HT-29 (cell line): Measurements from ENCODE around the gene DTX3L. TPM values are rescaled to one million over a fixed set of nuclear protein-coding genes. Genes with fewer than 3 reads are reported as not detected.
A peak's percentile ranks its signal among the peaks of the same experiment; 100 is the strongest.

Experiments used
- DNase-seq: peaks from one replicate; pipeline ENCODE4 v3.0.0-alpha.2; 2015; ENCODE audit warnings: low spot score
- total RNA-seq: library from RNA; depleted of rRNA; stranded (reverse); fragments of >200 nt; shearing (Covaris generic); gene quantifications from 2 replicates; pipeline ENCODE4 v1.2.3, GENCODE V29; 2014; rRNA removed

Gene DTX3L
- total RNA-seq, result 13.9 and 18.3 TPM in 2 replicates

DNA sequence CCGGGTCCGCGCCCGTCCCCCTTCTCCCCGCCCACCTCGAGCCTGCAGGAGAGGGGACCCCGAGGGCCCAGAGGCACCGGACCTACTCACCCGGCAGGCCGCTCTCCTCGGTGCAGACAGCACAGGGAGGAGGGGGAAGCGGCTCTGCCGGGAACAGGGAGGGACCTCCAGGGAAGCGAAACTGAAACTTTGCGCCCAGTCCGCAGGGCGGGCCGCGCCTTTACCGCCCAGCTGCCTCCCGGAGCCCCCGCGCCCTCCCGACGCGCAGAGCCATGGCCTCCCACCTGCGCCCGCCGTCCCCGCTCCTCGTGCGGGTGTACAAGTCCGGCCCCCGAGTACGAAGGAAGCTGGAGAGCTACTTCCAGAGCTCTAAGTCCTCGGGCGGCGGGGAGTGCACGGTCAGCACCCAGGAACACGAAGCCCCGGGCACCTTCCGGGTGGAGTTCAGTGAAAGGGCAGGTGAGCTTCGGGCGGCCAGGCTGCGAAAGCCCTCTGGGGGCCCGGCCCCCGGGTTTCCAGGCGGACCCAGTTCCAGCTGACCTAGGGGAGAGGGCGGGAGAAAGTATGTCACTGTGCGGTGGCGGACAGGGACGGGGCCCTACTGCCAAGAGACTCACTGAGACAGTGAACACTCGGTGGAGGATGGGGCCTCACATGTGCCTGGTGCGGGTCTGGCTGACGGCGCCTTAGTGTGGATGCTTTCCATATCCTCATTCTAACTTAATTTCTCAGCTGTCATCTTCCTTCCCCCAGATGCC is at the start of gene DTX3L, which contains the start of gene PARP9:
TSS of gene DTX3L (plus strand) at position 184 of the 758 bp plus-strand sequence. CDS start at position 273, 89 bp downstream.
TSS of gene PARP9 (minus strand) at position 146 of the 758 bp plus-strand sequence. CDS start 4,680 bp downstream, outside the sequence.
- peak; percentile 88 for DNase-seq

- DNase-seq, result no peak
Measured at GRCh38 chr3:122515020-122515468, 49.1 kb upstream of the DTX3L start.

DNA sequence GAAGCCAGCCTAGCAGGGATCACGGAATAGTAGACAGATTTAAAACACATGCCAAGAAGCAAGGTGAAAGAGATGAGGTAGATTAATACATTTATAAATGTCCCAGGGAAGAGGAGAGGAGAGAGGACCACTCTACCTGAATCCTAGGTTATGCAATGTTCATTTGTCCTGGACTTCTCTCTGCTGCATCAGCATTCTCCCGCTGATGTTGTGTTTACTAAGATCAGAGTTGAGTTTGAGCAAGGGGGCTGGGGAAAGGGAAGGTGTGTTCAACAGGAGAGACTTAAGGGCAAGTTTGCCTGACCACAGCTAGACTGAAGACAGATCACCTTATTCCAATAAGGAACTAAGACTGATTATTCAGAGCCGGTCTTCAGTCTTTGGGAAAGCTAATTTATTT is 48.3 kb upstream of the DTX3L start:
- no peak for DNase-seq

- DNase-seq, result no peak
Measured at GRCh38 chr3:122516846-122517360, 47.2 kb upstream of the DTX3L start.

DNA sequence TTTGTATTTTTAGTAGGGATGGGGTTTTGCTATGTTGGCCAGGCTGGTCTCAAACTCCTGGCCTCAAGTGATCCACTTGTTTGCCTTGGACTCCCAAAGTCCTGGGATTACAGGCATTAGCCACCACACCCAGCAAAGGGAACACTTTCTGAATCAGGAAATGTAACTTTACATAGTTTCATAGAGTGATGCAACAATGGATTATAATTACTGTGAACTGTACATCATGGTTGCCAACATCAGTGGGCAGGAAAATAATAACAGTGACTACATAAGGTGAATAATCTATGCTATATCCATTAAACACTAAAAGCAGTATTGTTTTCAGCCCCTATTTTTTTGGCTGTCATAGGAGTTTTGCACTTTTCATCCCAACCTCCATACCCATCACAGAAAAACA is 44.4 kb upstream of the DTX3L start:
- no peak for DNase-seq

DNA sequence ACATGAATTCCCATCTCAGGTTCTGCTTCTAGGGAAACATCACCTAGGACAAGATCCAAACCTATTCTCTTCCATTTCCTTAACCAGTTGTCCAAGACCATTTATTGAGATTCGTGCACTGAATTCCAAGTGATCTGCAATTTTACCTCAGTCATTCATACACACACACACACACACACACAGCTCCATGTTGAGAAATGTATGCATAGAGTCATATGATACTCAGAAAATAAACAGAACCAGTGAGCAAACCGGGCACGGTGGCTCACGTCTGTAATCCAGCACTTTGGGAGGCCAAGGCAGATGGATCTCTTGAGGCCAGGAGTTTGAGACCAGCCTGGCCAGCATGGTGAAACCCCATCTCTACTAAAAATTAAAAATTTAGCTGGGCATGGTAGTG is 43.3 kb upstream of the DTX3L start:
- no peak for DNase-seq

DNA sequence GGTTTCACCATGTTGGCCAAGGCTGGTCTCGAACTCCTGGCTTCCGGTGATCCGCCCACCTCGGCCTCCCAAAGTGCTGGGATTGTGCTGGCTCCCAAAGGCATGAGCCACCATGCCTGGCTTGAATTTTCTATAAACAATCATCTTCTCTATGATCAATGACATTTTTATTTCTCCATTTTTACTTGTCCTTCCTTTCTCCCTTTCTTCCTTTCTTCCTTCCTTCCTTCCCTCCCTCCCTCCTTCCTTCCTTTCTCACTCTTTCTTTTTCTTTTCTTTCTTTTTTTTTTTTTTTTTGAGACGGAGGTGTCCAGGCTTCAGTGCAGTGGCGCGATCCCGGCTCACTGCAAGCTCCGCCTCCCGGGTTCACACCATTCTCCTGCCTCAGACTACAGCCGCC is 40.8 kb upstream of the DTX3L start:
- DNase-seq, result no peak

GRCh38 chr3:122530164-122530563 is 34.0 kb upstream of the DTX3L start:
- no peak for DNase-seq

GRCh38 chr3:122533480-122533879 is 30.7 kb upstream of the DTX3L start:
- DNase-seq, result no peak

GRCh38 chr3:122533931-122534334 is 30.2 kb upstream of the DTX3L start:
- DNase-seq, result peak; percentile 25

DNA sequence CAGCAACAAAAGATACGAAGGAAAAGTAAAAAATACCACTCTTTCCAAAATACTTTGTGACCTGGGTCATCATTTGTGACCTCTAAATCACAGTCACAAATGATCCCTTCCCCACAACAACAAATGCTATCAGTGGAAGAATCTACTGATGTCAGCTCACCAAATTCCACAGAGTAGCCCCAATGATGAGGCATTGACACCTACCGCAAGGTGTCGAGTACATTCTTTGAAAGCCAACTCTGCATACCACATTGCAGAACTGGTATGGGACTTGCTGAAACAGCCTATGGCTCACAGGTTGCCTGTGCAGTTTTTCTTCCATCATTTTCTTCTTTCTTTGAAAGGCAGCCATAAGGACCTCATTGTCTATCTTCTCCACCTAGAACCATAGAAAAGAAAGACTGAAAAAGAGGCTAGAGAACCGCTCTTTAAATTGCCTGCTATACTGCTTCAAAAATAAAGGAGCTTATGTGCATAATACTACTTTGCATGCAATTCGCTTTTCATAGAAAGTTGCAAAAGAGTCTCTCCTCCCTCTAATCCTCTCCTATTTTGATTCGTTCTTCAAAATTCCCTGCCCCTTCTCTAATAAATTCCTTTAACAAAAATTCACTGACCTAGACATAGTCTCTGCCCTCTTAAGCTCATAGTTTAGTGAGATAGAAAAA is 28.0 kb upstream of the DTX3L start:
- DNase-seq, result no peak

DNA sequence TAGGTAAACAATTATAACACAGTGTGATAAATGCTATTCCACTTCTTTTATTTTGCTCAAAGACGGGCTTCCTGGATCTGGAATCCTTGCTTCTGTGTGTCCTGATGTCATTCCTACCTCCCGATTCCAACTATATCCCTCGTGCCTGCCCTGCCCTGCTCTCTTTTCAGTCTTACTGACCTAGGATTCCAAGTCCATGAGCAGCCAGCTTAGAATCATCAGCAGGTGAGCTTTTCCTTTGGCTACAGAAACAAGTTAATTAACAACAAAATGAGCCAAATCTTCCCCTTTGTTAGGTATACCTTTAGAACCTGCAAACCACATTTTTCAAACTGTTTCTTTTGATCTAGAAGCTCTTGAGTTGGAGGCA is 27.5 kb upstream of the DTX3L start:
- DNase-seq, result no peak

DNA sequence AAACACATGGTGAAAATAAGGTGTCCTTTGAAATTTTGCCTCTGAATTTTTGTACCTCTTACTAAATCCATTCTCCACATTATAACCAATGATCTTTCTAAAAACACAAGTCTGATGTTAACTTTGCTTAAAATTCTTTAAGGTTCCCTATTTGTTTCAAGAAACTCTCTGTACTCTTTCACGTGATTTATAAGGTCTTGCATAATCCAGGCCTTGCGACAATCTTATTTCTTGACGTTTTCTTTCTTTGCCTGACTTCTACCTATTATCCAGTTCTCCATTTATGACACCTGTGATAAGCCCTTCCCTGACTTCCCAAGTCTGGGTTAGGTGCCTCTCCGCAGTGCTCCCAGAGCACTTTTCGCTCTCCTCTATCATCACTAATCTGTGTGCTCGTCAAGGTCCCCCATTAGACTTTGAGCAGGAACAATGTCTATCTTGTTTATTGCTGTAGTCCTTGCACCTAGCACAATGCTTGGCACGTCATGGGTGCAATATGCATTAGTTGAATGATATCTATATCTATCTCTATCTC is 25.1 kb upstream of the DTX3L start:
- DNase-seq, result no peak

- DNase-seq, result no peak
Measured at GRCh38 chr3:122546151-122546550, 18.0 kb upstream of the DTX3L start.

DNA sequence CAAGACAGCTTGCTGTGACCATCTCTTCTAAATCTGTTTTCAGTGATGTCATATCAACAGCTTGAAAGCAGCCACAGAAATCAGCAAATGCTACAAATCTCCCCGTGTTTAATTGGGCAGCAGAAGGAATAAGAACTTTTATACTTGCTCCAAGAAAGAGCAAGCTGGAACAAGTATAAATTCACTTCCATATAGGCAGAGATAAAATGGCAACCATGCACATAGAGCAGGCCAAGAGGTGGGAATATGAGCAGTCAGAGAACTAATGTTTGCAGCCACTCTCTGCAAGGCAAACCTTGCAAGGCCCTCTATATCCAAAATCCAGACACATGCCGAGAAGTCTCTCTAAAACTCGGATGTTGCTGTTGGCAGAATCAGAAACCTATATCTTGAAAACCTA is 16.1 kb upstream of the DTX3L start:
- DNase-seq, result no peak

GRCh38 chr3:122548619-122549018 is 15.5 kb upstream of the DTX3L start:
- no peak for DNase-seq

DNA sequence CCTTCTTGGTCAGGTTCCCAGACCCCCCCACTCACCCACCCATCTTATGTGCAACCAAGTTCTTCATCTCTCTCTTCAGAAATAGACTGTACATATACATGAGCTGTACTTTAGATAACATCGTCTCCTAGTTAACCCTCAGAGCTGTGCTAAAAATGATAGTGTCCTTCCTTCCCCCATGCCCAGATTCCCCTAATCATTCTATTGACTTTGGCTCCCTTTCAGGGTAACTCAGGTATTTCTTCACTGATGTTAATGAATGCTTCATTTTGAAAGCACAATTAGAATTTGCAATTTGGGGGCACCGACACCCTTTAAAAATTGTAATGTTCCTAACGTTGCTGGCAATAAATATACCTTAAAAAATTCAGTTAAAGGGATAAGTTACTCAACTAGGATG is 11.0 kb upstream of the DTX3L start:
- DNase-seq, result no peak

- no peak for DNase-seq
Measured at GRCh38 chr3:122555275-122556071, 8.7 kb upstream of the DTX3L start.

DNA sequence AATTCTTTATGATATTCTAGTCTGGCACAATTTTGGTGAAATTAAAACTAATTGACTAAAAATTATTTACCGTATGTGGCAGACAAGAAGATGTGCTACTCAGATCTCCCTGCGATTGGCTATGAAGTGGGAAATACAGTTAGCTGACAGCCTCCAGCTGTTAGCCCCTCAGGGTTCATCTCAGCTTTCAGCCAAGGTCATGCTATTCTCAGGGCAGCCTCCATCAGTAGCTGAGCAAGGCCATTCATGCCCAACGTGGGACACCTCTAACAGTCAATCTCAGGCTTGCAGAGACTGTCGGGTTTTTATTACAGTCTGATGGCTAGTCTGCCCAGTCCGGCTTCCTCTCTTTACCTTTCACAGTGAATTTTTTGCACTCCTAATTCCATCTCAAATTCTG is 6.8 kb upstream of the DTX3L start:
- DNase-seq, result no peak

DNA sequence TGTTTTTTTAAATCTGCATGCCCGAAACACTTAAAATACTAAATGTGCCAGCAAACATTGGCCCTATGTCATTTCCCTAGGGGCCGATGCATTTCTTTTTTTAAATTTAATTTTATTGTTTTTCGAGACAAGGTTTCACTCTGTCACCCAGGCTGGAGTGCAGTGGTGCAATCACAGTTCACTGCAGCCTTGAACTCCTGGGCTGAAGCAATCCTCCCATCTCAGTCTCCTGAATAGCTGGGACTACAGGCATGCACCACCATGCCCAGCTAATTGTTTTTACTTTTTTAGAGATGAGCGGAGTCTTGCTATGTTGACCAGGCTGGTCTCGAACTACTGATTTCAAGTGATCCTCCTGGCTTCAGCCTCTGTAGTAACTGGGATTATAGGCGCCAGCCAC is 5.5 kb upstream of the DTX3L start:
- no peak for DNase-seq

DNA sequence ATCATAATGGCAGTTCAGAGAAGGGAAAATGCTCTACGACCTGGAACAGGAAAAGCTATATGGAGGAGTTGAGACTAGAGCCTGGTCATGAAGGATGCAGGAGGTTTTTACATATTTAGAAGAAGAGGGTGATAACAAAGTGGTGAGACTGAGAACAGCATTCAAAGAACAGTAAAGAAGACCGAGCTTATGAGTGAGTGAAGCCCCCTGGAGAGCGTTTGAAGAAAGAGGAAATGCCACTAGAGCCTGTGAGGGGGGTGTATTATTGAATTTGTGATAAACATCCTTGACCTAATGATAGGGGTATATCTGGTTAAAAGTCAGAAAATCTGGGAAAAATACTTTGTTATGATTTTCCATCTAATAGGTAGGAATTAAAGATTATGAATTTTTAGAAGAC is 4.2 kb upstream of the DTX3L start:
- no peak for DNase-seq

DNA sequence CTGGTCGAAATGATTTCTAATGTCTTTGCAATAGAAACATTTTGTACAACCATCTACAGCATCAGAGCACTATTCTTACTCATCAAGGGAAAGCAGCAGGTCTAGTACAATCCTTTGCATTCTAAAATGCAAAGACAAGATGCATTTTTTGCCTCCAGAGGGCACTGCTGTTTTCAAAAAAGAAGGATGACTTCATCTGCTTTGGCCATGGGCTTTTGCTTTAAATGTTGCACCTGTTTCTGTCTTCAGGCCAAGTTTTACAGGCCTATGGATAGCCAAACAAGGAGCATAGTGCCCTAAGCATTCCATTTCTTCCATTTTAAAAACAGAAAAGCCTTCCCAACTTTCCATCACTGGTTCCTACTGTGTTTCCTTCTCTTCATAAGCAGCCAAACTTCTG is 3.5 kb upstream of the DTX3L start:
- DNase-seq, result peak; percentile 90
